HepG2 (cell line): ENCODE data around the gene MAN2B2. TPM values are rescaled to one million over a fixed set of nuclear protein-coding genes. Genes with fewer than 3 reads are reported as not detected.
A peak's percentile ranks its signal among the peaks of the same experiment; 100 is the strongest.

Experiments
- ATAC-seq: fragments of 200-7000 bp; cut with Tn5 transposase; 3 replicates; pipeline ENCODE4 v1.9.1; 2020; ENCODE audit warnings: mild to moderate bottlenecking, moderate library complexity
- BruUV-seq: library from RNA; stranded (reverse); fragments of 400-500 nt; replicated peaks from 2 replicates; lab custom pipeline; 2021; lab: Mats Ljungman, UMichigan
- CTCF ChIA-PET: fragments of 300-600 bp; formaldehyde crosslinking; extraction: SDS; loops from one replicate; lab custom pipeline; 2021; ENCODE audit warnings: low total read pairs, inconsistent platforms, low intra/inter-chr PET ratio; lab: Yijun Ruan, JAX
- POLR2A ChIA-PET: fragments of 350-600 bp; sonication (Branson Sonifier 250); formaldehyde crosslinking; loops from one replicate; lab custom pipeline; 2020; ENCODE audit warnings: antibody characterized with exemption, inconsistent platforms; lab: Yijun Ruan, JAX
- DNase-seq: peaks from one replicate; pipeline ENCODE4 v3.0.0-alpha.2; 2015; ENCODE audit warnings: low spot score
- FAIRE-seq: peaks from 3 replicates; lab custom pipeline; 2011; peaks lifted over from hg19 to GRCh38; lab: Jason Lieb, UNC
- H2AFZ ChIP-seq: one replicate; pipeline ENCODE4 v1.6.1; 2011; ENCODE audit warnings: low read length, inconsistent platforms
- H3K27ac ChIP-seq: fragments of 300-600 bp; 3 replicates; pipeline ENCODE4 v1.8.0; 2011; ENCODE audit warnings: mixed run types, mild to moderate bottlenecking, mixed read lengths, low read length, inconsistent platforms; ENCODE audit not compliant: insufficient read depth; ENCODE audit errors: extremely low read length
- H3K27me3 ChIP-seq, 2 experiments: fragments of 200-600 bp in 1 of 2; 2 replicates in 1 of 2; 3 replicates in 1 of 2; pipeline versions ENCODE4 v1.6.0 to v1.8.0; 2011; ENCODE audit warnings: low read length in 2 of 2, mild to moderate bottlenecking in 2 of 2, moderate library complexity in 2 of 2, inconsistent platforms in 1 of 2; ENCODE audit not compliant: insufficient read depth in 2 of 2, control insufficient read depth in 1 of 2
- H3K36me3 ChIP-seq, 2 experiments: fragments of 200-600 bp in 1 of 2; replicated peaks in 1 of 2; 2 replicates in 1 of 2; 3 replicates in 1 of 2; pipeline versions ENCODE4 v1.5.1 to v1.8.0; 2011; ENCODE audit warnings: low read length in 2 of 2, inconsistent platforms in 1 of 2; ENCODE audit not compliant: insufficient read depth in 2 of 2, control insufficient read depth in 1 of 2
- H3K4me1 ChIP-seq: 2 replicates; pipeline ENCODE4 v1.5.1; 2012; ENCODE audit warnings: low read length, inconsistent platforms; ENCODE audit not compliant: insufficient read depth
- H3K4me2 ChIP-seq: 2 replicates; pipeline ENCODE4 v1.6.0; 2011; ENCODE audit warnings: low read depth, low read length, inconsistent platforms
- H3K4me3 ChIP-seq, 3 experiments: fragments of 200-600 bp in 1 of 3; sonication (generic), shearing (Covaris generic) in 1 of 3; replicated peaks in 1 of 3; 2 replicates each; pipeline ENCODE4 v1.5.1; 2011 to 2016; ENCODE audit warnings: low read length in 3 of 3, inconsistent platforms in 2 of 3, low read depth in 2 of 3, mild to moderate bottlenecking in 2 of 3, control low read depth in 1 of 3, mixed read lengths in 1 of 3; ENCODE audit not compliant: insufficient read depth in 1 of 3
- H3K79me2 ChIP-seq: one replicate; pipeline ENCODE4 v1.6.1; 2011; ENCODE audit warnings: low read length, inconsistent platforms; ENCODE audit not compliant: insufficient read depth
- H3K9ac ChIP-seq: 2 replicates; pipeline ENCODE4 v1.6.0; 2011; ENCODE audit warnings: mild to moderate bottlenecking, low read depth, low read length, inconsistent platforms; ENCODE audit not compliant: insufficient read depth
- H3K9me3 ChIP-seq: 2 replicates; pipeline ENCODE4 v1.5.1; 2012; ENCODE audit warnings: mild to moderate bottlenecking, low read length
- H4K20me1 ChIP-seq: 2 replicates; pipeline ENCODE4 v1.6.0; 2011; ENCODE audit warnings: inconsistent platforms, mild to moderate bottlenecking, low read length, moderate library complexity; ENCODE audit not compliant: insufficient read depth
- ARHGAP35 ChIP-seq: sonication (generic); formaldehyde crosslinking; IDR thresholded peaks from 2 replicates; pipeline ENCODE4 v1.9.0; 2022; ENCODE audit warnings: mild to moderate bottlenecking, inconsistent platforms, moderate library complexity, missing genetic modification reagents, borderline replicate concordance
- CBX2 ChIP-seq, 2 experiments: fragments of 200-600 bp in 1 of 2; sonication (generic); formaldehyde crosslinking in 1 of 2; IDR thresholded peaks; 2 replicates each; pipeline versions ENCODE4 v1.7.0 to v1.8.1; 2018 to 2022; ENCODE audit warnings: low read depth in 2 of 2, low read length in 1 of 2, mild to moderate bottlenecking in 1 of 2, missing genetic modification reagents in 1 of 2
- KLF16 ChIP-seq, 2 experiments: sonication (generic) in 1 of 2; formaldehyde crosslinking in 1 of 2; IDR thresholded peaks; 2 replicates each; pipeline versions ENCODE4 v1.6.1 to v1.8.0; 2016 to 2023; ENCODE audit warnings: missing genetic modification reagents in 2 of 2, missing compliant biosample characterization in 1 of 2
- KMT2A ChIP-seq: sonication (generic); formaldehyde crosslinking; IDR thresholded peaks from 2 replicates; pipeline ENCODE4 v1.4.0; 2020; ENCODE audit warnings: missing genetic modification reagents
- NONO ChIP-seq, 2 experiments: fragments of 450-650 bp in 1 of 2; sonication (generic) in 1 of 2; formaldehyde crosslinking in 1 of 2; IDR thresholded peaks in 1 of 2; conservative IDR thresholded peaks in 1 of 2; 2 replicates each; pipeline versions ENCODE4 v1.6.1 to v1.8.0; 2017 to 2022; ENCODE audit warnings: mild to moderate bottlenecking in 1 of 2, missing genetic modification reagents in 1 of 2, moderate library complexity in 1 of 2
- NR3C1 ChIP-seq: sonication (generic); formaldehyde crosslinking; IDR thresholded peaks from 2 replicates; pipeline ENCODE4 v1.4.0; 2020; ENCODE audit warnings: missing genetic modification reagents
- NRL ChIP-seq: sonication (generic); formaldehyde crosslinking; IDR thresholded peaks from 2 replicates; pipeline ENCODE4 v1.5.0; 2020; ENCODE audit warnings: missing genetic modification reagents, mild to moderate bottlenecking, moderate library complexity, borderline replicate concordance
- TBX2 ChIP-seq: sonication (generic); formaldehyde crosslinking; IDR thresholded peaks from 2 replicates; pipeline ENCODE4 v1.5.0; 2020; ENCODE audit warnings: missing genetic modification reagents, mild to moderate bottlenecking, borderline replicate concordance
- ZNF660 ChIP-seq: sonication (generic); formaldehyde crosslinking; IDR thresholded peaks from 2 replicates; pipeline ENCODE4 v1.5.1; 2020; ENCODE audit warnings: mild to moderate bottlenecking, low read depth, missing genetic modification reagents, borderline replicate concordance
- WGBS: methylation state at CpG from one replicate; pipeline ENCODE4 v1.1.6; 2017; ENCODE audit warnings: low lambda C conversion rate; 5-methylcytosine and 5-hydroxymethylcytosine counted together
- in situ Hi-C: cut with HindIII; loops from 2 replicates; pipeline ENCODE4 v1.10.0; 2017; ENCODE audit warnings: low pct_unique_long_range_greater_than_20kb; ENCODE audit not compliant: extremely low pct_ligation_motif_present
- intact Hi-C: fragments of 100-400 bp; cut with micrococcal nuclease; formaldehyde crosslinking; loops from one replicate; pipeline ENCODE4 v1.10.0; 2022; ENCODE audit not compliant: unreplicated experiment
- polyA plus RNA-seq, 8 experiments: library from polyadenylated mRNA; depleted of rRNA in 3 of 8; stranded (reverse) in 7 of 8; unstranded in 1 of 8; fragments of >200 nt; fragmentation: Illumina TruSeq in 4 of 8; extraction: Trizol in 4 of 8; gene quantifications; 2 replicates each; pipeline versions ENCODE4 v1.2.1 to v1.2.3, GENCODE V29; 2011 to 2016; ENCODE audit warnings: low read depth in 4 of 8, missing spikeins in 1 of 8, mixed read lengths in 1 of 8; ENCODE audit not compliant: insufficient read depth in 1 of 8
- total RNA-seq, 5 experiments: library from RNA; depleted of rRNA; stranded (reverse); fragments of >200 nt; fragmentation: Illumina TruSeq; extraction: Trizol; gene quantifications; 2 replicates each; pipeline ENCODE4 v1.2.3, GENCODE V29; 2016; ENCODE audit warnings: low read depth in 1 of 5
- TF ChIP-seq, protein P1 (sequence below): sonication (generic); formaldehyde crosslinking; IDR thresholded peaks from 2 replicates; pipeline ENCODE4 v1.5.0; 2020; ENCODE audit warnings: mild to moderate bottlenecking, missing genetic modification reagents, borderline replicate concordance

Gene MAN2B2
- total and polyA plus RNA-seq, 2 of the 13 experiments (the other 11 are each of a cell fraction or from before 2014, with no cell fraction given), result 4.8 to 5.4 TPM

DNA sequence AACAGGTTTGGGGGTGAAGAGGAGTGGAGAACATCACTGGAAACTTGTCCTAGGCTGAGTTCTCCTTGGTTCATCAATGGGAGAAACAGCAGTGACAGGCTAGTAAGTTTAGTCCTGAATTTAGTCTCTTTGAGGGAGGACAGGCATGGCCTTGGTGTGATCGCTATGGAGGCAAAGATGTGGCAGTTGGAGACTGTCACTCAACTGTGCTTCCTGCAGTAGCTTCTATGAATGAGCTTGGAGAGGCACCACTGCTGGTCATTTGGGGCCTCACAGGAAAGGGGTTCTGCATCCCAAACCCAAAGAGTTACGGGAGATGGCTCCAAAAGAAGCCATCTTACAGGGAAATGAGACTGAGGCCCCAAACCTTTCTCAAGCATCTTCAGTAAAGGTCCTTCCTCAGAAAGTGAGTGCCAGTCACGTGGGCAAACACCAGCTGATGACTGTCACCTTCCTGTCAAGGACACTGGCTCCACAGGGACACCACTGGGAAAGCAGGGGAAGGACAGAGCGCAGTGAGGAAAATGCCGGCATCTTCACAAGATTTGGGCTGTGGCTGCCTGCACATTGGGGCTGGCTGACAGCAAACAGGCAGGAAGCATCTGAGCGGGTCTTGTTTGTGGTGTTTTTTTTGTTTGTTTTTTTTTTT is 72.7 kb downstream of the MAN2B2 start:
- DNase-seq (peak; percentile 67), FAIRE-seq (peak; percentile 95), ATAC-seq (peak; percentile 96)
- in situ Hi-C loops, result no loop called here
- H4K20me1 ChIP-seq, result no peaks in the 10 kb centered on the region; the same call in 1 of the 2 replicates
- no peak overlapping the region for H3K9ac ChIP-seq
- no peaks in the 10 kb centered on the region for H3K27me3 ChIP-seq
- 17% methylated on average over 6 of the region's 6 CpGs for WGBS
- H3K9me3 ChIP-seq, result no peaks in the 10 kb centered on the region
- POLR2A ChIA-PET, result interaction anchor here (0.7 to 1.0 kb wide), 4 partner anchors 14 to 303 kb away, joined by 3 to 7 read pairs (median 4); a partner anchor contains a TSS
- H3K4me2 ChIP-seq, result no peak overlapping the region
- H3K27ac ChIP-seq, result no peak overlapping the region
- no peak overlapping the region for H2AFZ ChIP-seq
- H3K4me3 ChIP-seq, result no peak overlapping the region
- peaks cover 11% of the 10 kb centered on the region for H3K79me2 ChIP-seq
- BruUV-seq, result no TSS peak
- H3K4me1 ChIP-seq, result peaks cover 24% of the 10 kb centered on the region
- H3K36me3 ChIP-seq, result peaks cover 0 to 7% of the 10 kb centered on the region in 2 experiments; a peak in 1 of 5 replicates
- intact Hi-C loops, result no loop called here
- CTCF ChIA-PET, result no interaction called here
- no peak for TF ChIP-seq ARHGAP35 (CRISPR knock-in tag)
- TF ChIP-seq ZNF660 (CRISPR knock-in tag), result no peak
- no peak for TF ChIP-seq NRL
- no peak for TF ChIP-seq KMT2A
- TF ChIP-seq, protein P1, sequence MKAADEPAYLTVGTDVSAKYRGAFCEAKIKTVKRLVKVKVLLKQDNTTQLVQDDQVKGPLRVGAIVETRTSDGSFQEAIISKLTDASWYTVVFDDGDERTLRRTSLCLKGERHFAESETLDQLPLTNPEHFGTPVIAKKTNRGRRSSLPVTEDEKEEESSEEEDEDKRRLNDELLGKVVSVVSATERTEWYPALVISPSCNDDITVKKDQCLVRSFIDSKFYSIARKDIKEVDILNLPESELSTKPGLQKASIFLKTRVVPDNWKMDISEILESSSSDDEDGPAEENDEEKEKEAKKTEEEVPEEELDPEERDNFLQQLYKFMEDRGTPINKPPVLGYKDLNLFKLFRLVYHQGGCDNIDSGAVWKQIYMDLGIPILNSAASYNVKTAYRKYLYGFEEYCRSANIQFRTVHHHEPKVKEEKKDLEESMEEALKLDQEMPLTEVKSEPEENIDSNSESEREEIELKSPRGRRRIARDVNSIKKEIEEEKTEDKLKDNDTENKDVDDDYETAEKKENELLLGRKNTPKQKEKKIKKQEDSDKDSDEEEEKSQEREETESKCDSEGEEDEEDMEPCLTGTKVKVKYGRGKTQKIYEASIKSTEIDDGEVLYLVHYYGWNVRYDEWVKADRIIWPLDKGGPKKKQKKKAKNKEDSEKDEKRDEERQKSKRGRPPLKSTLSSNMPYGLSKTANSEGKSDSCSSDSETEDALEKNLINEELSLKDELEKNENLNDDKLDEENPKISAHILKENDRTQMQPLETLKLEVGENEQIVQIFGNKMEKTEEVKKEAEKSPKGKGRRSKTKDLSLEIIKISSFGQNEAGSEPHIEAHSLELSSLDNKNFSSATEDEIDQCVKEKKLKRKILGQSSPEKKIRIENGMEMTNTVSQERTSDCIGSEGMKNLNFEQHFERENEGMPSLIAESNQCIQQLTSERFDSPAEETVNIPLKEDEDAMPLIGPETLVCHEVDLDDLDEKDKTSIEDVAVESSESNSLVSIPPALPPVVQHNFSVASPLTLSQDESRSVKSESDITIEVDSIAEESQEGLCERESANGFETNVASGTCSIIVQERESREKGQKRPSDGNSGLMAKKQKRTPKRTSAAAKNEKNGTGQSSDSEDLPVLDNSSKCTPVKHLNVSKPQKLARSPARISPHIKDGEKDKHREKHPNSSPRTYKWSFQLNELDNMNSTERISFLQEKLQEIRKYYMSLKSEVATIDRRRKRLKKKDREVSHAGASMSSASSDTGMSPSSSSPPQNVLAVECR (CRISPR knock-in tag), result peak; percentile 85
- TF ChIP-seq TBX2 (CRISPR knock-in tag), result peak; percentile 49
- no peak for TF ChIP-seq NR3C1 (CRISPR knock-in tag)
- TF ChIP-seq CBX2 (IDR thresholded peaks at IDR 0.05; ENCODE audit: low read depth, low read length), result no peak
- TF ChIP-seq CBX2 (CRISPR knock-in tag; IDR thresholded peaks at IDR 0.05; ENCODE audit: low read depth), result no peak
- no peak for TF ChIP-seq KLF16 (CRISPR knock-in tag; IDR thresholded peaks at IDR 0.05)
- TF ChIP-seq NONO (IDR thresholded peaks at IDR 0.05), result no peak
- TF ChIP-seq NONO (CRISPR knock-in tag; conservative IDR thresholded peaks at IDR 0.05), result no peak
